Gastroesophageal sphincter (tissue), 4 donors: ENCODE results near the gene MARS1. TPM values are rescaled to one million over a fixed set of nuclear protein-coding genes. Genes with fewer than 3 reads are reported as not detected.

Experiments
- ATAC-seq: fragments of 150-250 bp; one replicate; pipeline ENCODE4 v1.9.1; 2016; ENCODE audit warnings: mild to moderate bottlenecking, moderate library complexity
- H3K27ac ChIP-seq, 4 donors: fragments of 200-600 bp; sonication (generic) in 3 of 4; 1 replicate in 3 of 4; 2 replicates in 1 of 4; pipeline ENCODE4 v1.5.1; 2016 to 2019
- H3K27me3 ChIP-seq: fragments of 200-600 bp; sonication (generic); one replicate; pipeline ENCODE4 v1.5.1; 2019
- H3K36me3 ChIP-seq, 2 donors: fragments of 200-600 bp; sonication (generic); one replicate each; pipeline ENCODE4 v1.5.1; 2019; ENCODE audit warnings: control low read depth in 1 of 2
- H3K4me1 ChIP-seq, 3 donors: fragments of 200-600 bp; sonication (generic); 1 replicate in 2 of 3; 2 replicates in 1 of 3; pipeline ENCODE4 v1.5.1; 2016 to 2019; ENCODE audit warnings: control low read depth in 2 of 3
- H3K4me3 ChIP-seq, 2 donors: fragments of 200-600 bp; sonication (generic); one replicate each; pipeline ENCODE4 v1.5.1; 2019; ENCODE audit warnings: mild to moderate bottlenecking in 1 of 2, moderate library complexity in 1 of 2
- H3K9me3 ChIP-seq, 3 donors: fragments of 200-600 bp; sonication (generic); one replicate each; pipeline ENCODE4 v1.5.1; 2017 to 2019; ENCODE audit warnings: control low read depth in 2 of 3
- CTCF ChIP-seq, 4 experiments: fragments of 200-600 bp in 2 of 4; fragments of 450-650 bp in 2 of 4; sonication (generic) in 1 of 4; IDR thresholded peaks; one replicate each; pipeline ENCODE4 v1.5.1; 2017 to 2019; ENCODE audit warnings: antibody characterized with exemption in 4 of 4, mild to moderate bottlenecking in 2 of 4, moderate library complexity in 2 of 4
- EP300 ChIP-seq: sonication (generic); formaldehyde crosslinking; IDR thresholded peaks from one replicate; pipeline ENCODE4 v1.6.1; 2017; ENCODE audit warnings: antibody characterized with exemption, mild to moderate bottlenecking
- POLR2A ChIP-seq, 2 donors: fragments of 450-650 bp; IDR thresholded peaks; one replicate each; pipeline ENCODE4 v1.6.1; 2017; ENCODE audit warnings: antibody characterized with exemption in 2 of 2, mild to moderate bottlenecking in 2 of 2, moderate library complexity in 1 of 2
- POLR2AphosphoS5 ChIP-seq: sonication (generic); formaldehyde crosslinking; IDR thresholded peaks from one replicate; pipeline ENCODE4 v1.6.1; 2017; ENCODE audit warnings: antibody characterized with exemption
- WGBS, 2 donors: methylation state at CpG; one replicate each; pipeline ENCODE4 v1.1.5; 2018; ENCODE audit warnings: low coverage in 1 of 2; 5-methylcytosine and 5-hydroxymethylcytosine counted together
- total RNA-seq, 4 donors: library from RNA; depleted of rRNA; stranded (reverse); fragments of >200 nt; gene quantifications; one replicate each; pipeline ENCODE4 v1.1.0, GENCODE V29; 2016

MARS1 gene
- total RNA-seq, 4 donors from 2014 or later = 67.4 to 209 (median 81.7) TPM

GRCh38 chr12:57530396-57531142, 42.7 kb downstream of the MARS1 start:
- no peak for TF ChIP-seq CTCF (IDR thresholded peaks at IDR 0.05)
- TF ChIP-seq POLR2AphosphoS5 = no peak
- TF ChIP-seq EP300 = no peak
- no peak for TF ChIP-seq POLR2A (IDR thresholded peaks at IDR 0.05)
- Histone ChIP-seq H3K36me3 (peaks cover 0 to 100% of the 10 kb centered on the region in 2 donors), H3K27ac (peak overlapping the region in 1 of 4 donors; percentile 11), H3K27me3 (no peaks in the 10 kb centered on the region), H3K4me3 (no peak overlapping the region), H3K9me3 (no peaks in the 10 kb centered on the region), H3K4me1 (peaks cover 0 to 23% (median under 1%) of the 10 kb centered on the region in 3 donors)
- WGBS, 2 donors = 56 to 88% methylated on average over 2 to 3 of the region's 5 CpGs
- ATAC-seq = no peak

GRCh38 chr12:57531836-57532235, 44.0 kb downstream of the MARS1 start:
- WGBS, 2 donors = no CpG with 5 or more reads among the region's 1 CpG
- Histone ChIP-seq H3K9me3 (no peaks in the 10 kb centered on the region), H3K27me3 (no peaks in the 10 kb centered on the region), H3K4me1 (peaks cover 0 to 16% (median 0%) of the 10 kb centered on the region in 3 donors), H3K27ac (peak overlapping the region in 1 of 4 donors; percentile 10), H3K4me3 (no peak overlapping the region), H3K36me3 (peaks cover 0 to 97% of the 10 kb centered on the region in 2 donors)
- TF ChIP-seq CTCF (IDR thresholded peaks at IDR 0.05) (no peak), EP300 (no peak), POLR2AphosphoS5 (no peak), POLR2A (IDR thresholded peaks at IDR 0.05) (no peak)
- no peak for ATAC-seq

DNA sequence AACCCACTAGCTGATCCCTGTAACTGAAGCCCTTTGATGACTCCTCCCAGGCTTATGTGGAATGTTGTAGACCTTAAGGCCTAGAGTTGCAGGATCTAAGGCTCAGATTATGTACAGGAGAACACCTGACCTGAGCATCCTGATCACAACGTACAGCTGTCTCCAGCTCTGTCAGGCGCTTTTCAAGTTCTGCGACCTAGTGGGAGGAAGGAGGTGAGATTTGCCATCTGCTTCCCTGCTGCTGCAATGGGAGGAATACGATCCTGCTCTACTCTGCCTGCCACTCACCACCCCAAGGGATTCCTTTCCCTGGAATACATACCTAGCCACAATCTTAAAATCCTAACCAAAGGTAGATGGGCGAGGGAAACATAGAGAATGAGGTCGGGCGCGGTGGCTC, 45.2 kb downstream of the MARS1 start:
- 60 to 96% methylated on average over 1 to 7 of the region's 8 CpGs for WGBS, 2 donors
- H3K4me3 ChIP-seq = no peak overlapping the region
- H3K36me3 ChIP-seq = peaks cover 0 to 93% of the 10 kb centered on the region in 2 donors
- H3K27ac ChIP-seq = no peak overlapping the region
- no peaks in the 10 kb centered on the region for H3K9me3 ChIP-seq
- peaks cover 0 to 16% (median 0%) of the 10 kb centered on the region in 3 donors for H3K4me1 ChIP-seq
- no peak for ATAC-seq
- TF ChIP-seq CTCF (IDR thresholded peaks at IDR 0.05) (no peak), EP300 (no peak), POLR2AphosphoS5 (no peak)
- no peaks in the 10 kb centered on the region for H3K27me3 ChIP-seq

DNA sequence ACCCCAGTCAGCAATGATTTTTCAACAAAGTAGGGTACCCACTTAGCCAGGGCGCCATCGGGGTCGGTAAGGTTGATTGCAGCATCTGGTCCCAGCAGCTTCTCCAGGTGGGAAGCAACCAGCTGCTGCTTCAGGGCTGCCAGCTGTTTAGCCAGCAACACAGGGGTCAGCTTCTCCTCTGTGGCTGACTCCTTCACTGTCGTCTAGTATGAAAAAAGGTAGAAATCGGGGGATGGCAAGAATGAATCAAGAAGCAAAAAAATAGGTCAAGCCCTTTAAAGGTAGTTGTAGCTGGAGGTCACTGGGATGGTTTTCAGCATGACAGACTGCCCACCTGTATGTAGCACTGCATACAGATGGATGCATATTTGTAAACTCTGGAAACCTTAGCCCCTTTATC, 46.4 kb downstream of the MARS1 start:
- peaks cover 0 to 93% of the 10 kb centered on the region in 2 donors for H3K36me3 ChIP-seq
- H3K27ac ChIP-seq = no peak overlapping the region
- H3K4me3 ChIP-seq = no peak overlapping the region
- TF ChIP-seq POLR2AphosphoS5 (no peak), POLR2A (IDR thresholded peaks at IDR 0.05) (no peak), CTCF (IDR thresholded peaks at IDR 0.05) (no peak), EP300 (no peak)
- ATAC-seq = no peak
- peaks cover 0 to 11% (median 0%) of the 10 kb centered on the region in 3 donors for H3K4me1 ChIP-seq
- no peaks in the 10 kb centered on the region for H3K27me3 ChIP-seq
- 90 to 95% methylated on average over 2 to 5 of the region's 5 CpGs for WGBS, 2 donors
- no peaks in the 10 kb centered on the region for H3K9me3 ChIP-seq

DNA sequence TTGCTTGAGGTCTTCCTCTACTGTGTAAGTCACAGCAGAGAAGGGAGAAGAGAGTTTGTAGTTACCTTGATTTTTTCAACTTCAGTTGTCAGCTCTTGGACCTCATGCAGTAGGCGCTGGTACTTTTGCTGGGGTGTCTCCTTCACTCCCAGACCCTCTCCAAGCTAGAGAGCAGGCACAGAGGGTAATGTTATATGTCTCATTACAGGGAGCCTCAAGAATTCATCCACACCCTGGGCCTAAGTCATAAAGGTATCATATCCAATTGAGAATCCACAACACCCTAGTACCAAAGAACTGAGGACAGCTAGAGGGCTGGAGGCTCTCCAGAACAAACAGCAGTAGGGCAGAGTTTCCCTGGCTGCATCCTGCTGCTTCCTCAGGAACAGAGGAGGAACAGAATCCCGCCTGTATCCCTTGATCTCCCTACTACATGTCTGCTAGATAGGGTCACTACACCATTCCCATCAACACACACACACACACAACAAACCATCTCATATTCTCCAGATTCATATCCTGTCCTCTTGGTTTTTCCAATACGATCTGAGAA, 47.2 kb downstream of the MARS1 start:
- 90% methylated on average over 1 to 2 of the region's 3 CpGs for WGBS, 2 donors
- Histone ChIP-seq H3K9me3 (no peaks in the 10 kb centered on the region), H3K36me3 (peaks cover 0 to 92% of the 10 kb centered on the region in 2 donors), H3K27ac (no peak overlapping the region), H3K4me1 (peaks cover 0 to 5% (median 0%) of the 10 kb centered on the region in 3 donors), H3K4me3 (no peak overlapping the region), H3K27me3 (no peaks in the 10 kb centered on the region)
- no peak for TF ChIP-seq CTCF (IDR thresholded peaks at IDR 0.05)
- ATAC-seq = no peak
